GM11168 (cell line): Measurements from ENCODE around the gene SHISA6.

Experiments
- in situ Hi-C: fragments of 300-500 bp; cut with MboI; formaldehyde crosslinking; loops from one replicate; pipeline ENCODE4 v1.12.0; 2022; ENCODE audit warnings: low sequenced_read_pairs; ENCODE audit not compliant: unreplicated experiment

The SHISA6 gene

GRCh38 chr17:11503308-11504035 is 262.5 kb downstream of the SHISA6 start:
- in situ Hi-C loops, result no loop called here

GRCh38 chr17:11506635-11507034 is 265.6 kb downstream of the SHISA6 start:
- in situ Hi-C loops, result no loop called here

GRCh38 chr17:11511696-11512095 is 270.7 kb downstream of the SHISA6 start:
- in situ Hi-C loops, result no loop called here

GRCh38 chr17:11514565-11514964 is 273.6 kb downstream of the SHISA6 start:
- in situ Hi-C loops, result no loop called here

- in situ Hi-C loops, result no loop called here
Measured at GRCh38 chr17:11514981-11515680, 274.1 kb downstream of the SHISA6 start.

GRCh38 chr17:11515901-11516300 is 274.9 kb downstream of the SHISA6 start:
- in situ Hi-C loops, result no loop called here

GRCh38 chr17:11535231-11535630 is 294.2 kb downstream of the SHISA6 start:
- in situ Hi-C loops, result no loop called here

GRCh38 chr17:11538366-11538765 is 297.4 kb downstream of the SHISA6 start:
- in situ Hi-C loops, result no loop called here

GRCh38 chr17:11539637-11540036 is 298.6 kb downstream of the SHISA6 start:
- in situ Hi-C loops, result no loop called here

- in situ Hi-C loops, result no loop called here
Measured at GRCh38 chr17:11545002-11545401, 304.0 kb downstream of the SHISA6 start.

- in situ Hi-C loops, result no loop called here
Measured at GRCh38 chr17:11545696-11546095, 304.7 kb downstream of the SHISA6 start.

- in situ Hi-C loops, result no loop called here
Measured at GRCh38 chr17:11547853-11548252, 306.8 kb downstream of the SHISA6 start.

- in situ Hi-C loops, result no loop called here
Measured at GRCh38 chr17:11548398-11548797, 307.4 kb downstream of the SHISA6 start.

GRCh38 chr17:11550431-11550830 is 309.4 kb downstream of the SHISA6 start:
- in situ Hi-C loops, result no loop called here

- in situ Hi-C loops, result no loop called here
Measured at GRCh38 chr17:11551442-11551841, 310.4 kb downstream of the SHISA6 start.

- in situ Hi-C loops, result no loop called here
Measured at GRCh38 chr17:11553135-11553534, 312.1 kb downstream of the SHISA6 start.

- in situ Hi-C loops, result no loop called here
Measured at GRCh38 chr17:11554042-11554441, 313.0 kb downstream of the SHISA6 start.

- in situ Hi-C loops, result no loop called here
Measured at GRCh38 chr17:11554542-11554941, 313.5 kb downstream of the SHISA6 start.

- in situ Hi-C loops, result no loop called here
Measured at GRCh38 chr17:11555530-11555929, 314.5 kb downstream of the SHISA6 start.

GRCh38 chr17:11557727-11558452 is 316.9 kb downstream of the SHISA6 start:
- in situ Hi-C loops, result no loop called here

GRCh38 chr17:11558681-11559234 is 317.7 kb downstream of the SHISA6 start:
- in situ Hi-C loops, result no loop called here
